GM18511 (cell line): ENCODE measurements around the gene GBP1.
"Not testable (repeated sequence)": the region's sequence is repeated elsewhere in the genome, so short reads cannot be mapped to it uniquely, and the experiment has no call there.

ENCODE experiments used
- ATAC-seq: cut with Tn5 transposase; IDR thresholded peaks from one replicate; pipeline ENCODE4 v1.9.1; 2021; ENCODE audit warnings: mild to moderate bottlenecking, moderate library complexity; ENCODE audit not compliant: unreplicated experiment

Gene GBP1

GRCh38 chr1:89018318-89018717 lies 46.7 kb downstream of the GBP1 start:
- not testable (repeated sequence) for ATAC-seq

- ATAC-seq: no peak
Measured at GRCh38 chr1:89008511-89008910, 56.5 kb downstream of the GBP1 start.

GRCh38 chr1:89005286-89006151 lies 59.5 kb downstream of the GBP1 start:
- no peak for ATAC-seq
